Nucleus accumbens (tissue), 56 donors: ENCODE measurements around the gene STK10.
A peak's percentile ranks its signal among the peaks of the same experiment; 100 is the strongest.

Experiments used
- DNase-seq, 56 donors: peaks; one replicate each; lab custom pipeline; 2025; lab: John Stamatoyannopoulos, UW

Gene STK10

GRCh38 chr5:172144931-172145869 is 42.8 kb downstream of the STK10 start:
- DNase-seq: peak in 7 of 56 donors; percentile 11 to 32 (median 19)

DNA sequence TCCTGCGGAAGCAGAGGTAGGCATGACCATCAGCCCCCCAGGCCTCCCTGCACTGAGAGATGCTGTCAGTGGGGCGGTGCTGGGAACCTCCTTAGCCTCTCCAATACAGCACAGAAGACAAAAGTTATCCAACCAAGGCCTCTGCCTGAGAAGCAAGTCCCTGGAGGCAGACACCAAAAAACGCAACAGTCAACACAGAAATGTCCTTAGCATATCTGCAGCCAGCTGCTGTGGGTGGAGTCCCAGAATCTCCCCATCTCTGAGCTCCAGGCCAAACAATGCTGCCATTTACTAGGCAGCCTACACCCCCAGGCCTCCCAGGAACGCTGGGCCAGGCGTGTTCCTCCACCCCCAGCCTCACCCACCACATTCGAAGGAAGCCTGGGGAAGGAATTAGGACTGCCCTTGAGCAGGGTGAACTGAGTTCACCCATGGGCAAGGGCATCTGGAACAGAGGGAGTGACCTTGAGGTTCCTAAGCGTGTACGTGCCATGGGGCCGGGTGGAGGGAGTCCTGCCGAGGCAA is 43.7 kb downstream of the STK10 start:
- peak in 30 of 56 donors; percentile 9 to 57 (median 29) for DNase-seq

- DNase-seq: no peak
Observed at GRCh38 chr5:172143875-172144274, 44.1 kb downstream of the STK10 start.

DNA sequence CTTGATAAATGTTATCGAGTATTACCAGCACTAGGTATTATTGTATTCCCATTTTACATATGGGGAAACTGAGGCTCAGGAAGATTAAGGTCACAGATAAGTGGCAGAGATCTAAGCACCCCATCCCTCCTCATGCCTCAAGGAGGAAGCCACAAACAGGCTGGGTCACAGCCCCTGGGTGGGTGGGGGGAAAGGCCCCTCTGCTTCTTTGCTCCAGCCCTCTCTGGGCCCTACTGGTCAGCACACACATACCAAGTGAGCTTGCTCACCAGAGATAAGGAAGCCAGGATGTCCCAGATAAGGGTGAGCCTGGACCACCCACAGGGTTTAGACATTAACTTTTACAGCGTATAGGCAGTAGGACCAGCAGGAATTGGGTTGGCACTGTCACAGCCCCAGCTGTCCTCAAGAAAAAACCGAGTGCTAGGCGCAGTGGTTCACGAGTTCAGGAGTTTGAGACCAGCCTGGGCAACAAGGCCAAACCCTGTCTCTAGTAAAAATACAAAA is 45.3 kb downstream of the STK10 start:
- DNase-seq: no peak

- DNase-seq: no peak
Observed at GRCh38 chr5:172141949-172142319, 46.1 kb downstream of the STK10 start.

DNA sequence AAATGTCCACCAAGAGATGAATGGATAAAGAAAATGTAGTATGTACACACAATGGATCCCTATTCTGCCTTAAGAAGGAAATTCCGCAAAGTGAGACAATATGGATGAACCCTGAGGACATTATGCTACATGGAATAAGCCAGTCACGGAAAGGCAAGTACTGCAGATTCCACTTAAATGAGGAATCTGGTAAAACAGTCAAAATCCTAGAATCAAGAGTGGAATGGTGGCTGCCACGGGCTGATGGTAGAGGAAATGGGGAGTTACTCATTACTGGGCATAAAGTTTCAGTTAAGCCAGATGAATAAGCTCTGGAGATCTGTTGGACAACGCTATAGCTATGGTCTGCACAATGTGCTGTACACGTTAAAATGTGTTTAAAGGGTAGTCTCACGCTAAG is 47.2 kb downstream of the STK10 start:
- no peak for DNase-seq

- no peak for DNase-seq
Observed at GRCh38 chr5:172140120-172140519, 47.9 kb downstream of the STK10 start.

DNA sequence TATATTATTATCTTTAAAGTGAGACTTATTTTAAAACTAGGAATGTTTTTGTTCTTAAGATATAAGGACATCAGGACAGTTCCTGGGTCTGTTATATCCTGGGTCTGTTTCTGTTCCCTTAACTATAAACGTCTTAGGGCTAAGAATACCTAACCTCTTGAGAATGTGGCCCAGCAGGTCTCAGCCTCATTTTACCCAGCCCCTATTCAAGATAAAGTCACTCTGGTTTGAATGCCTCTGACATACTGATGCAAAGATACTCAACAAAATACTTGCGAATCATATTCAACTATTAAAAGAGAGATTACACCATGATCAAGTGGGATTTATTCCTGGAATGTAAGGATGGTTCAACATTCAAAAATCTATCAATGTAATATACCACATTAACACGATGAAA is 51.0 kb downstream of the STK10 start:
- no peak for DNase-seq

DNA sequence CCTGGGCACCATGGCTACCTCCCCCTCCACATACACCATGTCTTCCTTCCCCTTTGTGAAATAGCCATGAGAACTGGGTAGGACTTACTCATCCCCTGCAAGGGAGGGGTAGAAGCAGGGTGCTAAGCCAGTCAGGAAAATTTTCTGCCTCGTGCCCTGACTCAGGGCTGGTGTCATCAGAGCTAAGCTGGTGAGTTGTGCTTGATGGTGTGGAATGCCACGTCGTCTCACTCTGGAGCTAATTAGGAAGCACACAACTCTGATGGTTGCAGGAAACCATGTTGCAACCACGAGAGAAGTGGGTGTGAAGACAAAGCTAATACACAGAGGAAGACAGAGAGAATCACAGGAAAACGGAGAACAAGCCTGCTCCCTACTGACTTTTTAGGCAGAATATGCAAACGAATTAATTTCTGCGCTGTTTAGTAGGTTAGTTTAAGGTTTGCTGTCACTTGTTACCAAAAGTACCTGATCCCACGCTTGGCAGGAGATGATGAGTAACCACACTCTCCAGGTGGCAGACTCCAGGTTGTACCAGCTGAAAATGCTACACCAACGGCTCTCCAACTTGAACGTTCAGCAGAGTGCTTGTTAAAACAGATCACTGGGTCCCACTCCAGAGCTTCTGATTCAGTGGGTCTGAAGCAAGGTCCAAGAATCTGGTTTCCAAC is 54.5 kb downstream of the STK10 start:
- peak in 24 of 56 donors; percentile 13 to 72 (median 35) for DNase-seq

DNA sequence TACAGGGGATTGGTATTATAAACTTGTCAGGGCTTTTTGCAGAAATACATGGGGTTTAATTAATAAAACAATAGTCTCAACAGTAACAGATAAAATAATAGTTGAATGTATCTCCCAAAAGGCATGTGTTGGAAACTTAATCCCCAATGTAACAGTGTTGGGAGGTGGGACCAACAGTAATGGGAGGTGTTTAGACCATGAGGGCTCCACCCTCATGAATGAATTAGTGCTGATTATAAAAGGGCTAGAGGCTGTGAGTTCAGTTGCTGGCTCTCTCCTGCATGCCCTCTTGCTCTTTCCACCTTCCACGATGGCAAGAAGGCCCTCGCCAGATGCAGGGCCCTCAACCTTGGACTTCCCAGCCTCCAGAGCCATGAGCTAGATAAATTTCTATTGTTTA is 56.3 kb downstream of the STK10 start:
- DNase-seq: no peak

GRCh38 chr5:172129256-172129910 is 58.6 kb downstream of the STK10 start:
- DNase-seq: no peak

- DNase-seq: no peak
Observed at GRCh38 chr5:172127581-172127980, 60.4 kb downstream of the STK10 start.

DNA sequence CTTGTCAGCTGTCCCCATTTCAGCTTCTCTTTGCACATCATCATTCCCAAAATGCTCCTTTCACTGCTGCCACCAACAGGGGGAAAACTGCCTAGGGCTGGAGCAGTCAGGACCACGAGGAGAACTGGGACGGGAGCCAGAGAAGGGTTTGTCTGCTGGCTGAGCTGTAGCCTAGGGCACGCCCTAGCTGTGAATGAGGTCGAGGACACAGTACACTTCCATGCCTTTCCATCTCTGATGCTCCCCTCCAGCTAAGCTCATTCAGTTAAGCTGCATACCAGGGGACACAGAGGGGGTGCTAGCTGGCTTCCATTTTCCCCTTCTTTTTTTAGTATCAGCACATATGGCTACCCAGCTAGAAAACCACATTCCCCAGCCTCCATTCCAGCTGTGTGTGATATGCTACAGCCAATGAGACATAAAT is 64.7 kb downstream of the STK10 start:
- peak in 44 of 56 donors; percentile 12 to 75 (median 46) for DNase-seq

- DNase-seq: no peak
Observed at GRCh38 chr5:172119921-172120688, 67.9 kb downstream of the STK10 start.

- no peak for DNase-seq
Observed at GRCh38 chr5:172118891-172119290, 69.1 kb downstream of the STK10 start.

DNA sequence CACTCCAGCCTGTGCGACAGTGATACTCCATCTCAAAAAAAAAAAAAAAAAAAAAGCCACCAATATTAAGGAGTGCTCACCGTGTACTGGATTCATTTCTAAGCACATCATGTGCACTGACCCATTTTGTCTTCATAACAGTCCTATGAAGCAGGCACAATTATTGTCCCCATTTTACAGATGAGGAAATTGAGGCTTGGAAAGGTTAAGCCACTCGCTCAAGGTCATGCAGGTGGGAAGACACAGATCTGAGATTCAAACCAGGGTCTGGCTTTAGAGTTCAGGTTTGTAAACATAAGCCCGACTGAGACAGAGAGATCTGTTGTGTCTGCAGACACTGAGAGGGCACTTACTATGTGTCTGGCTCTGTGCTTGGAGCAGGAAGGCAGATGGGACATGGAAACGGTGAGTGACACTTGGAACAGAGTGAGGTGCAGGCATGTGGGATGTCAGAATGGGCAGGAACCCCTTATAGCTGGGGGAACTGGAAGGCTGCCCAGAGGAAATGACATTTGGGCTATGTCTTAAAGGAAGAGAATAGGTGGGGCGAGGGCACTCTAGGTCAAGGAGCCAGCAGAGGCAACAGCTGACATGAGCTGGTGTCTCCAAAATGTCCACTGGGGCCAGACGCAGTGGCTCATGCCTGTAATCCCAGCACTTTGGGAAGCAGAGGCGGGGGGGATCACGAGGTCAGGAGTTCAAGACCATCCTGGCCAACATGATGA is 69.9 kb downstream of the STK10 start:
- DNase-seq: no peak

DNA sequence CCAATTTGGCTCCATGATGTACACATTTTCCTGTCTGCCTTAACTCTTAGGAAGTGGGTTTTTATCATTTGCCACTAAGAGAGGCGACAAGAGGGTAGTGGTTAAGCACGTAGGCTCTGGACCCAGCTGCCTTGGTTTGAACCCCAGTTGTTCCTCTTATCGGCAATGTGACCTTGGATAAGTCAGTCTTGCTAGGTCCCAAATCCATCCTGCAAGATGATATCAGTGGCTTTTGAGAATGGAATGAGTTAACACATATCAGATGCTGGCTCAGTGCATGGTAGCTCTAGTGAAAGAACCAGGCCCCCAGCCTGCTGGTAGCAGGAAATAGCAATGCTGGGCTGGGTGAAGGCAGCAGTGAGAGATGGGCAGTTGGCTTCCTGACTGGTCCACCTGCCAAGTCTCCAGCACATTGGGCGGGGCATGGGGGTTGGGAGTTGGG is 72.5 kb downstream of the STK10 start:
- no peak for DNase-seq

DNA sequence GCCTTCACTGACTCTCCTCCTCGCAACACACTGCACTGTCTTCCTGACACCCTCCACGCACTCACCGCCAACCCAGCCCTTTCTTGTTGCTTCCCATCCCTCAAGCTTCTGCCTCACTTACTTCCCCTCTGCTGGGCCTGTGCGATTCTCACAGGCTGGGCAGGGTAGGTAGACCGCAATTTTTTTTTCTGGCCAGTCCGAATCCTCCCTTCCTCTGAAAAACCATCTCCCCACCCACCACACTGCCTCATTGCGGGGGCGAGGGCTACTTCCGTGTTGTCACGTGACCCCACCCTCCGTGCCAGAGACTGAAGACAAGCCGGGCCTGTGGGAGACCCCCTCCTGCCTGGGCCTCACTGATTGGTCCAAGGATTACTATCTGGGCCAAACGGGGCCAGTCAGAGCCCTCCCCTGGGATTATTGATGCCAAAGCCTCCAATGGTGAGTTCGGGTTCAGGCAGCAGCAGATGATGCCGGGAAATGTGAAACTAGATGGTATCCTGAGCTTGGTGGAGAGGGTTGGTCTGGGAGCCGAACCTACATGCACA is 73.1 kb downstream of the STK10 start:
- DNase-seq: peak in 1 of 56 donors; percentile 22

DNA sequence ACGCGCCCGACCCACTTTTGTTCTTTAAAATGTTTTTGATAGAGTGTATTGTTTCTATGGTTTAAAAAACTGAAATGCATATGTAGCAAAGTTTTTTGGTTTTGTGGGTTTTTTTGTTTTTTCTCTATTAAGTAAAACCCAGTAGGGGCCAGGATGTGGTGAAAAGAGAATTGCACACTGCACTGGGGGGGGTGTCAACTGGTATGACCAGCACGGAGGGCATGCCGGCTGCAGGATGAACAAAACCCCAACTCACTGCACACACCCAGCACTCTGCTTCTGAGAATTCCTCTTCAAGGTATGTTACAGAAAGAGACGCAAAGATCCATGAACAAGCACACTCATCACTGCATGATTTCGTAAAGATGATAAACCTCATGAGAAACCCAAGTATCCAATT is 75.0 kb downstream of the STK10 start:
- no peak for DNase-seq
